ENCODE measurements around the gene MSLN.
A peak's percentile ranks its signal among the peaks of the same experiment; 100 is the strongest.

The MSLN gene

GRCh38 chr16:718389-718788 is 42.1 kb upstream of the MSLN start:
- H3K9me3 ChIP-seq, result no peaks in the 10 kb centered on the region
- no peak for TF ChIP-seq CTCF (IDR thresholded peaks at IDR 0.05)
- H3K4me3 ChIP-seq (ENCODE audit: low read depth in 1 of 2, low read length in 1 of 2), result no peak overlapping the region
- peaks cover 29 to 38% of the 10 kb centered on the region in 2 experiments for H3K4me1 ChIP-seq (ENCODE audit: control insufficient read depth in 1 of 2, insufficient read depth in 1 of 2, low read depth in 1 of 2, low read length in 1 of 2)
- H3K27me3 ChIP-seq, result peaks cover 73% of the 10 kb centered on the region
- H3K27ac ChIP-seq, result no peak overlapping the region
- no peaks in the 10 kb centered on the region for H3K36me3 ChIP-seq

- Histone ChIP-seq H3K27me3 (peaks cover 68% of the 10 kb centered on the region), H3K9me3 (no peaks in the 10 kb centered on the region), H3K4me3 (ENCODE audit: low read depth in 1 of 2, low read length in 1 of 2) (no peak overlapping the region), H3K4me1 (ENCODE audit: control insufficient read depth in 1 of 2, insufficient read depth in 1 of 2, low read depth in 1 of 2, low read length in 1 of 2) (peaks cover 29 to 38% of the 10 kb centered on the region in 2 experiments), H3K27ac (no peak overlapping the region), H3K36me3 (no peaks in the 10 kb centered on the region)
- TF ChIP-seq CTCF (IDR thresholded peaks at IDR 0.05), result no peak
These were observed 41.6 kb upstream of the MSLN start for GRCh38 chr16:718922-719321.

GRCh38 chr16:719815-720446 is 40.6 kb upstream of the MSLN start:
- Histone ChIP-seq H3K4me1 (ENCODE audit: control insufficient read depth in 1 of 2, insufficient read depth in 1 of 2, low read depth in 1 of 2, low read length in 1 of 2) (peaks cover 29 to 33% of the 10 kb centered on the region in 2 experiments), H3K4me3 (ENCODE audit: low read depth in 1 of 2, low read length in 1 of 2) (peak overlapping the region; percentile 76 to 78), H3K27me3 (peaks cover 68% of the 10 kb centered on the region), H3K27ac (no peak overlapping the region), H3K9me3 (no peaks in the 10 kb centered on the region), H3K36me3 (no peaks in the 10 kb centered on the region)
- TF ChIP-seq CTCF (IDR thresholded peaks at IDR 0.05), result no peak

- no peaks in the 10 kb centered on the region for H3K36me3 ChIP-seq
- H3K4me3 ChIP-seq (ENCODE audit: low read depth in 1 of 2, low read length in 1 of 2), result peak overlapping the region; percentile 76 to 78
- no peaks in the 10 kb centered on the region for H3K9me3 ChIP-seq
- TF ChIP-seq CTCF (IDR thresholded peaks at IDR 0.05), result no peak
- peaks cover 68% of the 10 kb centered on the region for H3K27me3 ChIP-seq
- peak overlapping the region; percentile 69 for H3K27ac ChIP-seq
- peaks cover 25 to 29% of the 10 kb centered on the region in 2 experiments for H3K4me1 ChIP-seq (ENCODE audit: control insufficient read depth in 1 of 2, insufficient read depth in 1 of 2, low read depth in 1 of 2, low read length in 1 of 2)
These were observed 40.0 kb upstream of the MSLN start for GRCh38 chr16:720447-720989.

- TF ChIP-seq CTCF (IDR thresholded peaks at IDR 0.05), result peak; percentile 27
- peaks cover 68% of the 10 kb centered on the region for H3K27me3 ChIP-seq
- H3K4me1 ChIP-seq (ENCODE audit: control insufficient read depth in 1 of 2, insufficient read depth in 1 of 2, low read depth in 1 of 2, low read length in 1 of 2), result peaks cover 19 to 23% of the 10 kb centered on the region in 2 experiments
- H3K9me3 ChIP-seq, result no peaks in the 10 kb centered on the region
- peak within 1 kb of the TSS; percentile 76 to 78 for H3K4me3 ChIP-seq (ENCODE audit: low read depth in 1 of 2, low read length in 1 of 2)
- H3K27ac ChIP-seq, result peak within 1 kb of the TSS; percentile 69
- no peaks in the 10 kb centered on the region for H3K36me3 ChIP-seq
These were observed 39.4 kb upstream of the MSLN start, which contains the start of gene ANTKMT for GRCh38 chr16:720990-721764. ANTKMT (plus strand) TSS chr16:721146; CDS start chr16:721275, 129 bp downstream.
